Parathyroid adenoma (tissue), 2 donors: Measurements from ENCODE around the gene ZFP90.
A peak's percentile ranks its signal among the peaks of the same experiment; 100 is the strongest.

Experiments
- H2AFZ ChIP-seq: fragments of 300-600 bp; sonication (generic); one replicate; pipeline ENCODE4 v1.7.0; 2017; ENCODE audit warnings: antibody characterized with exemption, mild to moderate bottlenecking
- H3K27ac ChIP-seq: fragments of 300-600 bp; sonication (generic); one replicate; pipeline ENCODE4 v1.7.0; 2017
- H3K27me3 ChIP-seq: fragments of 300-600 bp; sonication (generic); one replicate; pipeline ENCODE4 v1.7.0; 2017; ENCODE audit warnings: low read length; ENCODE audit not compliant: control insufficient read depth, insufficient read depth
- H3K36me3 ChIP-seq: fragments of 300-600 bp; sonication (generic); one replicate; pipeline ENCODE4 v1.7.0; 2017; ENCODE audit warnings: low read length; ENCODE audit not compliant: control insufficient read depth, insufficient read depth
- H3K4me1 ChIP-seq: fragments of 300-600 bp; sonication (generic); one replicate; pipeline ENCODE4 v1.7.0; 2017; ENCODE audit warnings: control low read depth
- H3K4me2 ChIP-seq: fragments of 300-600 bp; sonication (generic); one replicate; pipeline ENCODE4 v1.7.0; 2017; ENCODE audit warnings: low read length
- H3K4me3 ChIP-seq: fragments of 300-600 bp; sonication (generic); one replicate; pipeline ENCODE4 v1.7.0; 2017; ENCODE audit warnings: low read depth, low read length
- H3K79me2 ChIP-seq: fragments of 300-600 bp; sonication (generic); one replicate; pipeline ENCODE4 v1.7.0; 2017; ENCODE audit warnings: control low read depth
- H3K9ac ChIP-seq: fragments of 300-600 bp; sonication (generic); one replicate; pipeline ENCODE4 v1.7.0; 2017; ENCODE audit warnings: mild to moderate bottlenecking
- H3K9me3 ChIP-seq: fragments of 300-600 bp; sonication (generic); one replicate; pipeline ENCODE4 v1.7.0; 2017; ENCODE audit warnings: low read length; ENCODE audit not compliant: control insufficient read depth
- CTCF ChIP-seq: fragments of 300-600 bp; sonication (generic); IDR thresholded peaks from one replicate; pipeline ENCODE4 v1.7.0; 2017; ENCODE audit warnings: antibody characterized with exemption, mild to moderate bottlenecking
- donor health status: primary hyperparathyroidism.

Gene ZFP90

DNA sequence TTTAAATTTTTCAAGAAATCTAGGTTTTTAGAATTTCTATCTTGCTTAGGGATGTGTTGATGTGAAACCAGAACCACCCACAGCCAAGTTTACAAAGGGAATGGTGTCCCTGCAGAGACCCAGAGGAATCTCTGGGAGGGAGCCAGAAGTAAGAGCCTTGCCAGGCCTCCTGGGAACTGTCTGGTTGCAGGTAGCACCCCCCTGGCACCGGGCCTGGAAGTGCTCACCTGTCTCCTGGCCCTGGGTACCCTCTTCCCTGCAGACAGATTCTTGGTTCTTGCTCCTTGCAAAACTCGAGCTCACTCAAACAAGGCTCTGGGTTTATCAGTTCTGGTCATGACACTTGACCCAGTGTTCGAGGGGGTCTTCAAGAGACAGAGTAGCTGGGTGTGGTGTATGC, 24.6 kb upstream of the ZFP90 start:
- TF ChIP-seq CTCF, result no peak

DNA sequence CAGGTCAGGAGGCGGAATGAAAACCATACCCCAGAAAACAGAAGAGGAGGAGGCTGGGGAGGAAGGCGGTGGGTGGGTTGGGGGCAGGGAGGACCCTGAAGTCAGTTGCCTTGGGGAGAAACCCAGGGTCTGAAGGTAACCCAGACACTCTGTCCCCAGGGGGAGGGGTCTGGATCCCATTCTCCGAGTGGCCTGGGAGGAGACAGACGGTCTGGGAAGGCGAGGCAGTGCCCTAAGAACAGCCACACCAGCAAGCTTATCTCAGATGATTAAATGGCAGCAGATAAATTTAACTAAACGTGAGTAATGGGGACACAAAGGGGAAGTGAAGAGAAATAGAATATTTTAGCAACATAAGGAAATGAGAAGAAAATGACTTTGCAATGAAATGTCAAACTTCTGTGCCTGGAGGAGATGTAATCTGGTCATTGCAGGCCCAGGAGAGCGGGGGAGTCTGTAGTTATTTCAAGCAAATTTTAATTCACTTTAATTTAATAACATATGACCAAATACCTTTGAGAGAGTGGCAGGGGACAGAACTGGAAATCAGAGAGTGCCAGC, 21.4 kb upstream of the ZFP90 start:
- Histone ChIP-seq H3K9me3 (no peaks in the 10 kb centered on the region), H3K27me3 (no peaks in the 10 kb centered on the region), H3K4me3 (no peak overlapping the region), H3K27ac (no peak overlapping the region), H3K9ac (no peak overlapping the region), H3K4me2 (no peak overlapping the region), H2AFZ (no peak overlapping the region), H3K36me3 (no peaks in the 10 kb centered on the region), H3K79me2 (no peaks in the 10 kb centered on the region), H3K4me1 (peaks cover 5% of the 10 kb centered on the region)
- TF ChIP-seq CTCF, result no peak

More for the DNA sequence above, 24.6 kb upstream of the ZFP90 start:
- Histone ChIP-seq H3K9ac (no peak overlapping the region), H3K36me3 (no peaks in the 10 kb centered on the region), H3K4me2 (no peak overlapping the region), H3K4me1 (peaks cover 8% of the 10 kb centered on the region), H3K79me2 (no peaks in the 10 kb centered on the region), H3K27me3 (no peaks in the 10 kb centered on the region), H3K27ac (no peak overlapping the region), H2AFZ (no peak overlapping the region), H3K9me3 (no peaks in the 10 kb centered on the region), H3K4me3 (no peak overlapping the region)

DNA sequence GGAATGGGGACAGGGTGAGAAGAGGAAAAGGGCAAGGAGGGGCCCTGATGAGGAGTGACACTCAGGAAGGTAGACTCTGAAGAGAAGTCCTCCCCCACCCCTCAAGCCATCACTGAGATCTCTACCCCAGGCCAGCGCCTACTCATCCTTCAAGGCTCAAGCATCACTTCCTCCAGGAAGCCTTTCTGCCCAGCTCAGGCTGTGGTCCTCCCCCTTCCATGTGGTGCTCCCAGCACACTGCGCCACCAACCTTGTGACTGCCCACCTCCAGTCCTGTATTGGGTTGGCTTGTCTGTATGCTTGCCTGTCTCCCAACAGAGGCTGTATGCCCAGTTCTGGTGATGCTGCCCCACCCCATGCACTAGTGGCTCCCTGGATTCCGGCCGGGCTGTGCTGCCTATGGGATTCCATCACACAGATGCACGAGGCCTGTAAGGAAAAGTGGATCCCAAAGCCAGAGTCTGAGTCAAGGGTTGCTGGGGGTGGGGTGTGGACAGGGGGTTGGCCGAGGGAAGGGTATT, 19.8 kb upstream of the ZFP90 start:
- Histone ChIP-seq H3K9me3 (no peaks in the 10 kb centered on the region), H3K27me3 (no peaks in the 10 kb centered on the region), H3K36me3 (no peaks in the 10 kb centered on the region), H3K4me3 (no peak overlapping the region), H3K27ac (no peak overlapping the region), H3K4me1 (peaks cover 3% of the 10 kb centered on the region), H3K9ac (no peak overlapping the region), H2AFZ (no peak overlapping the region), H3K79me2 (no peaks in the 10 kb centered on the region), H3K4me2 (no peak overlapping the region)
- no peak for TF ChIP-seq CTCF

DNA sequence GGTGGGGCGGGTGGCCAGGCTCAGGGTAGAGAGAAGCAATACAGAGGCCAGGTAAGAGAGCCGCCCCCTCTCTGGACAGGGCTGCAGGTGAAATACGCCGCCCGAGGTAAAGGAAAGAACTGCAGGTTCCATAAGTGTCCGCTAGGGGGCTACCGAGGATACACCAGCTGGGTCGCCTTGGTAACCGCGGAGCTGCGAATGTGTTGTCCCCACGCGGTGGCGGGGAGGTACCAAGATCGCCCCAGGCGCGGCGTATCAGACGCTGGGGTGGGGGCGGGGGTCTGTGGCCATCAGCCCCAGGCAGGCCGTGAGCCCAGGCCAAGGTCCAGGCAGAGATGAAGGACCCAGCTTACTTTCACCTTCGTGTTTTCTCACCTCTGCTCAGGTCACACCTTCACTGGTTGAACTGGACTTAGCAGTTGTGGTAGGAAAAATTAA, 18.4 kb upstream of the ZFP90 start:
- Histone ChIP-seq H3K4me3 (peak overlapping the region; percentile 38), H3K36me3 (no peaks in the 10 kb centered on the region), H3K79me2 (no peaks in the 10 kb centered on the region), H3K4me1 (peaks cover 3% of the 10 kb centered on the region), H3K9ac (no peak overlapping the region), H3K27me3 (no peaks in the 10 kb centered on the region), H2AFZ (peak overlapping the region; percentile 59), H3K4me2 (peak overlapping the region; percentile 60), H3K27ac (no peak overlapping the region), H3K9me3 (no peaks in the 10 kb centered on the region)
- peak; percentile 99 for TF ChIP-seq CTCF
